NCI-H748 (cell line): Measurements from ENCODE around the gene DLG2.
"Not testable (repeated sequence)": the region's sequence is repeated elsewhere in the genome, so short reads cannot be mapped to it uniquely, and the experiment has no call there.

ENCODE experiments used
- DNase-seq: peaks from one replicate; lab custom pipeline; 2025; ENCODE audit not compliant: unreplicated experiment; lab: John Stamatoyannopoulos, UW

Gene DLG2

DNA sequence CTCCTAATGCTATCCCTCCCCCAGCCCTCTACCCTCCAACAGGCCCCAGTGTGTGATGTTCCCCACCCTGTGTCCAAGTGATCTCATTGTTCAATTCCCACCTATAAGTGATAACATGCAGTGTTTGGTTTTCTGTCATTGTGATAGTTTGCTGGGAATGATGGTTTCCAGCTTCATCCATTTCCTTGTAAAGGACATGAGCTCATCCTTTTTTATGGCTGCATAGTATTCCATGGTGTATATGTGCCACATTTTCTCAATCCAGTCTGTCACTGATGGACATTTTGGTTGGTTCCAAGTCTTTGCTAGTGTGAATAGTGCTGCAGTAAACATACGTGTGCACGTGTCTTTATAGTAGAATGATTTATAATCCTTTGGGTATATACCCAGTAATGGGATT lies 277.6 kb downstream of the DLG2 start:
- DNase-seq = not testable (repeated sequence)

DNA sequence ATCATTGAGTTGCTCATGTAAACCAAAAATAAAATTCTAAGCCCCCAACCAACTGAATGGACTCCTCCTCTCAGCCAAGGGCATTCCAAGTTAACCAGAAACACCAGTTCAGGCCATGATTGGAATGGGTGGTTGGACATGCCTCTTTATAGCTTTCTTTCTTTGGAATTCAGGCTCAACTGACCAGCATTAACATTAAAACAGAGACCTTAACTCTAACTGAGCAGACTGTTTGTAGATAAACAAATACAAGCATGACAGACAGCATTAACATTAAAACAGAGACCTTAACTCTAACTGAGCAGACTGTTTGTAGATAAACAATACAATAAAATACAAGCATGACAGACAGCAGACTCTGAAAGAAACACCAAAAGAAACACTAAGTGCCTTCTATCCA lies 278.2 kb downstream of the DLG2 start:
- DNase-seq = no peak

DNA sequence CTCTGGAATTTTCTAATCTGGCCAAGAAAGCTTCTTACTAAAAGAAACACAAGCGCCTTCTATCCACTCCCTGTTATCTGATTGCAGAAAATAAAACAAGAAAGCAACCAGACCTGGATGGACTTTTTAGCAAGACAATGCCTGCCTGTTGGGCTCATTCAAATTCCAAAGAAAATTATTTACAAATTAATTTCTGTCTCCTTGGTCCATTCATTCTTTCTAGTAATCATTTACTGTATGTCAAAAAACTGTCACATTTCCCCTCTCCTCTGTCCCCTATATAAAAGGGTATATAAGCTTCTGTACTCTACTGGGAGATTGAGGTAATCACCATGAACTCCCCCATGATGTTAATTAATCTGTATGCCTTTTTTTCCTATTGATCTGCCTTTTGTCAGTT lies 279.9 kb downstream of the DLG2 start:
- no peak for DNase-seq

DNA sequence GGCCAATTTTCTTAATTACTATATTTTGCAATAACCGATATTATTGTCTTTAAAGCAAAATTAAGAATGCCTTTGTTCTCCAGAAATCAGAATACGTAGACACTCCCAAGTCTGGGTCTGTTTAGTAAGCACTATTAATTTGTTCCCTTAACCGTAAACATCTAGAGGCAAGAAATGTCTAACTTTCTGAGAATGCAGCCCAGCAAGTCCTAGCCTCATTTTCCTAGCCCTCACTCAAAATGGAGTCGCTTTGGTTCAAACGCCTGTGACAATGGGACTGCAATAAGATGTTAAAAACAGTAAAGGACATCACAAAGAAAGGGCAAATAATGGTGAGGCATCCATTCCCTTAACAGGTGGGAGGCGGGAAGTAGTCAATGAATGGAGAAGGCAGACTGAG lies 280.7 kb downstream of the DLG2 start:
- DNase-seq = no peak

DNA sequence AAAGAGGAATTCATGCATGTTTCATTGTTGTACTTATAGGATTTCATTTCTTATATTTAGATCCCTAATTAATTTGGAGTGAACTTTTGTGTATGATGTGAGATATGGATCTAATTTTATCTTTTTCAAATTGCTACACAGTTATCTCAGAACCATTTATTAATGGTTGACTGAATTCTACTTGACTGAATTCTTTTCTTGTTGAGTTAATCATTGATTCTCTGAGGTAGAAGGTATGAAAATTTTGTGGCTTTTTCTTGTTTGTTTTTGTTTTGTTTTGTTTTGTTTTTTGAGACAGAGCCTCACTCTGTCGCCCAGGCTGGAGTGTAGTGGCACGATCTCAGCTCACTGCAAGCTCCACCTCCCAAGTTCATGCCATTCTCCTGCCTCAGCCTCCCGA lies 286.3 kb downstream of the DLG2 start:
- DNase-seq = not testable (repeated sequence)

DNA sequence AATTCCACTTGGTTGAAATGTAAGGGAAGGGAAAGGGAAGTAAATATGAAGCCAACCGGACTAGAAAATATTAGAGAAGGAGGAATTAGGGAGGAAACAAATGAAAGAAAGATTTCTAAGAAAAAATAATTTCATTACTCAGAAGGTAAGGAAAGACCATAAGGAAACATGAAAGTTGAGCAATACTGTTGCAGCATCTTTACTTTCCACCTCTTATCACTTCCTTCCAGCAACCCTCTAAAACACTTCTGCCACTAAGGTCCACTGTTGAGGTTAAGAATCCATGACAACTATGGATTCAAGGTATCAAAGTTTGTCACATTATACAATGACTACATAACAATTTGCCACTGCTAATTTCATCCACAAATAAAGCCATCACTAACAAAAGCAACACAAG lies 308.6 kb downstream of the DLG2 start:
- no peak for DNase-seq

DNA sequence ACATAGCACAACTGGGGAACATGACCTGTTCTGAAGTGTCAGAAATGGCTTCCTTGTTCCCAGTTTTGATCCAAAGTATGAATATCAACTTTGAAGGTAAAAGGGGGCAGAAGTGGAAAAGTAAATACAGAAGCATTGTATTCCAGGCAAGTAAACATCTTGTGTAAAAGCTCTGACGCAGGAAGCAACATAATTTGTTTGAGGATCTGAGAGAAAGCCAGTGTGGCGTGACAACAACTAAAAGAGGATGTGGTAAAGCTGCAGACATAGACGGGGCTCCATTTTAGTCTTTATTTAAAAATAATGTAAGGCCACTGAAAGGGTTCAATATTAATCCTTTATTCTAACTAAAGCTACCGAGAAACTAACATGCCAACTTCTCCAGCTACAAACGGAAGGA lies 310.2 kb downstream of the DLG2 start:
- peak; percentile 74 for DNase-seq

DNA sequence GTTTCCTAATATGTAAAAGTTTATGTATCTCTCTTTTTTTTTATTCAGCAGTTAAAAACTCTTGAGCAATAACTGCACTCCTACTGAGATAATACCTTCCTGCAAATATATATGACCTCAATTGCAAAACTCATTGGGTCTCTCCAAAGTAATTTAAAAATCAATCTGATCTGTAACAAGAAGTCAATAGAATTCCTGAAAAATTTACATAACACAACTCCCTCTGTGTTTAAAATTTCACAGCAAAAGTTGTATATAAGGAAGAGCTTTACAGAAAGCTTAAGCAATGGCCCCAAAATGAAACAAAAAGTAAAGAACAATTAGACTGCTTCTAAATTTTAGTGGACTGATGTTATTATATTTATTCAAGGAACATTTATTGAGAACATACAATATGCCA lies 313.4 kb downstream of the DLG2 start:
- DNase-seq = no peak

DNA sequence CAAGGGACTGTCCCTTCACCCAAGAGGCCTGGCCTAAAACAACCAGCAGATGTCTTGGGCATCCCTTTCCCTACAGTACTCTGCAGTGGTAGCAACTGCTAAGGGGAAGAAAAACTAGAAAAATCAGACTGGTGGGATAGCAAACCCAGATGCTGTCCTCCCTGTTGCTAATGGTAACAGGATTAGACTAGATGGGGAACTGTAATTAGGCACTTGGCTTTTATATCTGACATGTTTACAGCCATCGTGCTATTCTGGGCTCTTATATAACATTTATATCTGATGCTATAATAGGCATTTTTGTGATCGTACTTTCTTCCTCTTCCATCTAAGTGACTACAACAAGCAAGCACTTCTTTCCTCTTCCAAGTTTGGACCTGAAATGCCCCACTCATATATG lies 316.7 kb downstream of the DLG2 start:
- peak; percentile 50 for DNase-seq

DNA sequence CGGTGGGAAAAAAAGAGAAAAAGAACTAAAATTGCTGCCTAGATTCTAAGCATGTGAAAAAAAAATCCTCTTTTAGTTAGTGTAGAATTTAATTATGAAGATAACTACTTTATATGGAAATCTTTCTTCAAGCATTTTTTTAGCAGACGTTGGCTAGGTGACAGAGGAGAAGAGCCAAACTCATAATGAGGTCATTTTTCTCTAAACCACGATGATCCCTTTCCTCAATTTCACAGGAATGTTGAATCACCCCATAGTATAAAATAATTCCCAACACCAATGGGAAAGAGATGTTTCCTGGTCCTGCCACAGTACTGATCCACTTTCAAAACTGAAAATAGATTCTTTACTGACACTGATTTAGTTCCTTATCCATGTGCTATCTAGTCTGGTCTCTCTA lies 319.8 kb downstream of the DLG2 start:
- DNase-seq = no peak

DNA sequence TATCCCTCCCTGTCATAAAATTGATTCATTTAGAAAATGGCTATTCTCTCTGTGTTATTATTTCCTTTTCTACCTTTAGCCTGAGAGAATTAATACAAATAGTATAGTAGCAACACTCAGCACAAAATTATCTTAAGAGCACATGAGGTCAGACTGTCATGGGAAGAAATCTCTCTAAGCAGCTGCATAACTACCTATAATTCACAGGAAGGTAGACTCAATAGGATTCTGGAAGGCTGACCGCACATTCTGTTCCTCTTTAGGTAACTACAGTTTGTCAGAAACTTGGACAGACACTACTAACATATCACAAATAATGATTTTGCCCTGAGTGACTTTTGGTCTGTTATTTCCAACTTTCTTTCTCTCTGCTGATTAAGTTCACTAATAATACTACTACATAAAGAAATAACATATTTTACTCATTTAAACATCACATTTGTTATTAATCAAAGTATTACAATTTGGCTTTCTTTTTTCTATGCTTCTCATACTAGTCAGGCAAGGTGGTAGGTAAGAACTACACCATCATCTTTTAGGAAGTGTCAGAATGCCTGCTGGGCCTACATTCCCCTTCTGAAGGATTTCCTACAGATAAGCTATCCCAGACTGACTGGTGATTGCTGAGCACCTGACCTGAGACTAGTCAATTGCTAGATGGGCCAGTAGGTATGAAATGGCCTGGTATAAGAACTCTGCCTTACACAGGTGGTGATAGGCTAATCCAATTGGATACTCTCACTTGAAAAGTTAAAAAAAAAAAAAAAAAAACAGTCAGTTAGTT lies 325.1 kb downstream of the DLG2 start:
- no peak for DNase-seq

DNA sequence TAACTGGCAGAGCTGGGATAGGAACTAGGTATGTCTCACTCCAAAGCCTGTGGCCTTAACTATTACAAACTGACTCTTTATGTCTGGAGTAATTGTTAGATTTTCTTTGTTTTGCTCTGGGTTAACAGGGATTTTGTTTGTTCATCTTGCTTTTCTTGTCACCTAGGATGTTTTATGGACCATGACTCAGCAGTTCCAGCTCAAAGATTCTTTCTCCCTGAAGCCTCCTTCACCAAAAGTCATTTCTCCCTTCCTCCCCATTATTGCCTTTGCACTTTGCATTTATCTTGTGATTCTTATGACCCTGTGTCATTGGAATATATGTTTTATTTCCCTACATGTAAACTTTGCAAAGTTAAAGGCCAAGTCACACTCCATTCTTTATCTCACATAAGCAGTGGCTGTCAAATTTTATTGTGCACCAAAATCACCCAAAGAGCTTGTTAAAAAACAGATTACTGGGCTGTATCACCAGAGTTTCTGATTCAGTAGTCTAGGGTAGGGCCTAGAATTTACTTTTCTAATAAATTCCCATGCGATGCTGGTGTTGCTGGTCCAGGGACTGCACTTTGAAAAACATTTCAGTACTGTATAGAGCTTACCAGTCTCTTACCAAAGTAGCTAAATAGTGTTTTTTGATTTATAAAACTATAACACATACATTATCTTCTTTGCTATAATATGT lies 327.7 kb downstream of the DLG2 start:
- DNase-seq = no peak

DNA sequence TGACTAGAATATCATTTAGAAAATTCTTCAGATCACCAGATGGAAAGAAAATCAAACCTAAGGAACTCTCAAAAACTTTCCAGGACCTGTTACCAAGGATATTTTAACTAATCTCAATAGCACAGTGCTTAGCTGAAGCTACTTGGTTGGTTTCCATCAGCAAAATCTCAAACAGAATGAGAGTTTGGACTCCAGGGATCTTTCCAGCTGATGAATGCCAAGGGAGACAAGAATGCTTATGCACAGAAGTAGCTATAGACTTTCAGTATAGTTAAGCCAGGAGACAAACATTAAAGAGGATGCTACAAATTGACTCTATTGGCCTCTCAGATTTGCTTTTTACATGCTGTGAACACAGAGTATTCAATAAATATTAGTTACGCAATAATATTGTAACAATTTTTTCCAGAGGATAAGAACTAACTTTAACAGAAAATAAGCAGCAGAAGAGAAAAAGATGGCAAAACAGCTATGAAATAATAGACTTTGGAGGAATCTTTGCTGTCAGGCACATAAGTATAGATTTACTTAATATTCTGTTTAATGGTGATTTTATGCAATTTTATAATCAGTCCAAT lies 331.4 kb downstream of the DLG2 start:
- no peak for DNase-seq

DNA sequence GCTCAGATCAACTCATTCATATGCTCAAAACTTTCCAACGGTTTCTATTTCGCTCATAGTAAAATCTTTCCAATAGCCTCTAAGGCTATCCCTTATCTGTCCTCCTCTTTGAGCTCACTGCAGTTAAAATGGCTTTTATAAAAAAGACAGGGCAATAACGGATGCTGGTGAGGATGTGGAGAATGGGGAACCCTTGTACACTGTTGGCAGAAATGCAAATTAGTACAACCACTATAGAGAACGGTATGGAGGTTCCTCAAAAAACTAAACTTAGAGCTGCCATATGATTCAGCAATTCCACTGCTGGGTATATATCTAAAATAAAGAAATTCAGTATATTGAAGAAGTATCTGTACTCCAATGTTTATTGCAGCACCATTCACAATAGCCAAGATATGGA lies 345.6 kb downstream of the DLG2 start:
- no peak for DNase-seq

DNA sequence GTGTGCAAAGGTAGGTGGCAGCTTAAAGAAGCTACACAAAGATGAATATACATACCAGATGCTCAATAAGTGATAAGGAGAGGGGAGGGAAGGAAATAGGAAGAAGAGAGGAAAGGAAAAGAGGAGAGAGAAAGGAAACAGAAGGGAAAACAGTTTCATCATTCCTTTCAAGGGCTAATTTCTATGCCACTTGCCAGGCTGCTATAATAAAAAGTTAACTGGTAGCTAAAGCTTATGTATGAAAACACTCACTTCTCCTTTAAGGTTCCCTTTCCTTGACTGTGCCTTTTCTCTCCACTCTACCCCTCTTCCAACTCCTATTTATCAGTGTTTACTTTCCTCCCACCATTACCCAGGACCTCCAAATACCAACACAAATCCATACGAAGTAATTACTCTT lies 347.9 kb downstream of the DLG2 start:
- DNase-seq = no peak

DNA sequence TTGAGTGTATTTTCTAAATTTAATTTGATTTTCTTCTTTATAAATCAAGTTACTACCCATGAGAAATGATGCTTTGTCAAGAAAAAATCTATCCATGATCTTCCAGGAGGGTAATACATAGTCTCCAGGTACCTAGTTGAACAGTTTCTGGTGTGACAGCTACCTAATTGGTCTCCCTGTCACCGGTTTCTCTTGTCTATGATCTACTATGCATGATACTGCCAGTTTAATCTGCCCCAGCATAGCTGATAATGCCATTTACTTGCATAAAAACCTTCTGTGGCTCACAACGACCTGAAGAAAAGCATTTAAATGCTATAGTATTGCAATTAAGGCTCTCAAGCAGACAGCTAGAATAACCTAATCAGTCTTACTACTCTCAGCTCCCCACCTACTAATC lies 349.5 kb downstream of the DLG2 start:
- no peak for DNase-seq

DNA sequence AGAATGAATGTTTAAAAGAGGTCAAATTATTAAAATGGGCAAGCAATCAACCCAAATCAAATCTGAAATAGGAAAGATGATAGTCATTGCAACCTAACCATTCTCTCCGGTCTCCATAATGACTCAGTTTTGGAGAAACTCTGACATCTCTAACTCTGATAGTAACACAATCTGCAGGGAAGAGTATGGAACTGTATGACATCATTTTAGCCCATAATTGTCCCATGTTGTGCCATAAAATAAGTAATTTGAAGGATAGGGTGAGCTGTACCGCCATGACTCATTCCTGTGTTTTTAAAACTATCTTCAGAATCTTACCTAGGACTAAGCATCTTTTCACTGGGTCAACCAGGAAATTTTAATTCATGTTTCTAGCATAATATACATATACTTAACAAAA lies 350.8 kb downstream of the DLG2 start:
- DNase-seq = no peak

DNA sequence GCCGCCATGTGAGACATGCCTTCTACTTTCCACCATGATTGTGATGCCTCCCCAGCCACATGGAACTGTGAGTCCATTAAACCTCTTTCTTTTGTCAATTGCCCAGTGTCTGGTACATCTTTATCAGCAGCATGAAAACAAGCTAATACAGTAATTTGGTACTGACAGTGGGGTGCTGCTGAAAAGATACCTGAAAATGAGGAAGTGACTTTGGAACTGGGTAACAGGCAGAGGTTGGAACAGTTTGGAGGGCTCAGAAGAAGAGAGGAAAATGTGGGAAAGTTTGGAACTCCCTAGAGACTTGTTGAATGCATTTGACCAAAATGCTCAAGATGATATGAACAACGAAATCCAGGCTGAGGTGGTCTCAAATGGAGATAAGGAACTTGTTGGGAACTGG lies 356.8 kb downstream of the DLG2 start:
- DNase-seq = not testable (repeated sequence)

DNA sequence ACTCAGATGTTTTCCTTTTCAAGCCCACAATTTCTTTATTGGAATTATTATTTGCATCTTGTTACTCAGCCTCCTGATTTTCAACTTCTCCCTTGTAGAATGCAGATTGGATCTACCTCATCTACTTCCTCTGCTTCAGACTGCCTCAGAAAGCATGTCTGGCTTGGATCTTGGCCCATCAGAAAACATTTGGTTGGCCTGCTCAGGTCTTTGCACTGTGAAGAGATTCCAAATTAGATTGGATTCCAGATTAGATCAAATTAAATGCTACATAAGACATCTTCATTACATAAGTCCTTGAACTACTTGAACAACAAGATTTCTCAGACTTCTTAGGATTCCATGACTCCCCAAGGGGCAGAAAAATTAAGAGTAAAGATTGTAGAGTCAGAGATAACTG lies 358.0 kb downstream of the DLG2 start:
- no peak for DNase-seq

DNA sequence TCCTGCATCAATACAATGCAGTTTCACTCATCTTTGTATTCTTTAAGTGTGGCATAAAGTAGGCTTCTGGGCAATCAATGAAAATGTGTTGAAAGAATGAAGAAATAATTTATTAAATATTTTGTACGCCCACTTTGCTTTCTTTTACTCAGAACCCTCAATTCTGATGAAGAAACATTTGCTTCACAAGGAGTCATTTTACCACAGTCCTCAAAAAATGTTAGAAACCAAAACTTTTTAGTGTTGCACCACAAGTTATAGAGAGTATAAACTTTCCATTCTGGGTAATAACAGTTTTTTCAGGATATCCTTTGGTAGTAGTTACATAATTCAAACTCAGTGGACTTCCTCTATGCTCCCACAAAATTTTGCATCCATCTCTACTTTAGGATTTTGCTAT lies 360.5 kb downstream of the DLG2 start:
- no peak for DNase-seq

DNA sequence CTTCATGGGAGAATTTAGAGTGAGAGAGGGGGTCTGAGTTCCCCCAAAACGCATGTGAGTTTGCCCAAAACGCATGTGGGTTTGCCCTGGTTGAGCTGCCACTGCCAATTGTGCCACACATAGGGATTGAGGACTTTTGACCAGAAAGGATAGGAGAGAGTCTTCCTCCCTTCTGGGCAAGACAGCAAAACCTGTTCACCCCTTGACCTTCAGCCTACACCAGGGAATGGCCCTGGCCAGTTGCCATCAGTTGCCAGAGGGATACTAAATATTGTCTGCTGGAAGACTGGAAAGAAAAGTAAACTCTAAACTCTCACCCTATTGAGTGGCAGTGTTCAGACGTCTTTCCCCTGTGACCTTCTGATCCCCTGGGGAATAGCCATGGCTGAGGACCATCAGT lies 363.8 kb downstream of the DLG2 start:
- no peak for DNase-seq

DNA sequence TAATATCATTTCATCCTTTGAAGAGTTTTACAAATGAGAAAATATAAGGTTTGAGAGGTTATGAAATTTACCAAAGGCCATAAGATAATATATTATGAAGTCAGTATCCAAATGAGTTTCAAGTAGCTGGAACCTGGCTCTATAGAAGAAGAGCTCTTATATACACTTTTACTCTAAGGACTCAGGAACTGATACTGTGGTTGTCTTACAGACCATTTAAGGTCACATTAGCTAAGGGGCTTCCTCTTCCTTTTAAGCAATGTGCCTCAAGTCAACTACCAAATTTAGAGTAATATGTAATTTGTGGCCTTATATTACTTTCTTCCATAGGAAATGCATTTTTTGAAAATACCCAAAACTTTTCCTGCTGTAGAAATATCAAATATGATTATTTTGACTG lies 369.3 kb downstream of the DLG2 start:
- no peak for DNase-seq
